Neural cell (in vitro differentiated cells): Measurements from ENCODE around the gene MBTD1.

Source experiments
- EP300 ChIP-seq: fragments of 450-650 bp; conservative IDR thresholded peaks from 2 replicates; pipeline ENCODE4 v1.6.1; 2014; ENCODE audit warnings: antibody characterized with exemption, mild to moderate bottlenecking, moderate library complexity; ENCODE audit not compliant: poor library complexity, severe bottlenecking
- EZH2 ChIP-seq: fragments of 200-600, 300-800 bp; shearing (Covaris generic), sonication (generic); IDR thresholded peaks from 2 replicates; pipeline ENCODE4 v1.6.1; 2014; ENCODE audit warnings: antibody characterized with exemption, low read length, borderline replicate concordance, mild to moderate bottlenecking; ENCODE audit not compliant: insufficient read depth, poor library complexity, severe bottlenecking
- POLR2AphosphoS5 ChIP-seq: IDR thresholded peaks from 2 replicates; pipeline ENCODE4 v1.6.1; 2012
- RAD21 ChIP-seq: fragments of 450-650 bp; conservative IDR thresholded peaks from 2 replicates; pipeline ENCODE4 v1.6.1; 2014; ENCODE audit warnings: antibody characterized with exemption, mild to moderate bottlenecking, moderate library complexity
- SMC3 ChIP-seq: fragments of 450-650 bp; conservative IDR thresholded peaks from 2 replicates; pipeline ENCODE4 v1.6.1; 2014; ENCODE audit warnings: antibody characterized with exemption, mild to moderate bottlenecking, moderate library complexity; ENCODE audit not compliant: poor library complexity
- TF ChIP-seq, protein P1 (sequence below): IDR thresholded peaks from 2 replicates; pipeline ENCODE4 v1.6.1; 2012; ENCODE audit warnings: borderline replicate concordance
- TF ChIP-seq, protein P2 (sequence below): fragments of 450-650 bp; IDR thresholded peaks from 2 replicates; pipeline ENCODE4 v1.5.1; 2014; ENCODE audit warnings: antibody characterized with exemption, mild to moderate bottlenecking, moderate library complexity; ENCODE audit not compliant: poor library complexity, severe bottlenecking

DNA sequence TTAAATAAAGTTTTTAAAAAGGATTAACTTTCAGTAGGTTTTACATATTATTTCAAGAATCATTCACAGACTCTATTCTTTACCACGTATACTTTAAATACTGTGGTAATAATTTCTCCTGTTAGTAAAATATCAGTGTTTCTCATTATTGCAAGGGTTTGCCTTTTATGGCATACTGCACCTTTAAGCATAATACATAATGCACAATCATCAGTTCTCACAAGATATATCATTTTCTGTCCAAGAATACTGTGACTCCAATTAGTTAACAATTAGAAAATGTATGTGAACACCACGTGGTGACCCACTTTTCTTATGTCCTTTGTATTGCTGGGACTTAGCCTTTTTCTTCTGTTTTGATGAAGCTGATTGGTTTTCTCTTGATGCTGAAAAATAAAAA lies 68.0 kb downstream of the MBTD1 start:
- TF ChIP-seq, protein P1, sequence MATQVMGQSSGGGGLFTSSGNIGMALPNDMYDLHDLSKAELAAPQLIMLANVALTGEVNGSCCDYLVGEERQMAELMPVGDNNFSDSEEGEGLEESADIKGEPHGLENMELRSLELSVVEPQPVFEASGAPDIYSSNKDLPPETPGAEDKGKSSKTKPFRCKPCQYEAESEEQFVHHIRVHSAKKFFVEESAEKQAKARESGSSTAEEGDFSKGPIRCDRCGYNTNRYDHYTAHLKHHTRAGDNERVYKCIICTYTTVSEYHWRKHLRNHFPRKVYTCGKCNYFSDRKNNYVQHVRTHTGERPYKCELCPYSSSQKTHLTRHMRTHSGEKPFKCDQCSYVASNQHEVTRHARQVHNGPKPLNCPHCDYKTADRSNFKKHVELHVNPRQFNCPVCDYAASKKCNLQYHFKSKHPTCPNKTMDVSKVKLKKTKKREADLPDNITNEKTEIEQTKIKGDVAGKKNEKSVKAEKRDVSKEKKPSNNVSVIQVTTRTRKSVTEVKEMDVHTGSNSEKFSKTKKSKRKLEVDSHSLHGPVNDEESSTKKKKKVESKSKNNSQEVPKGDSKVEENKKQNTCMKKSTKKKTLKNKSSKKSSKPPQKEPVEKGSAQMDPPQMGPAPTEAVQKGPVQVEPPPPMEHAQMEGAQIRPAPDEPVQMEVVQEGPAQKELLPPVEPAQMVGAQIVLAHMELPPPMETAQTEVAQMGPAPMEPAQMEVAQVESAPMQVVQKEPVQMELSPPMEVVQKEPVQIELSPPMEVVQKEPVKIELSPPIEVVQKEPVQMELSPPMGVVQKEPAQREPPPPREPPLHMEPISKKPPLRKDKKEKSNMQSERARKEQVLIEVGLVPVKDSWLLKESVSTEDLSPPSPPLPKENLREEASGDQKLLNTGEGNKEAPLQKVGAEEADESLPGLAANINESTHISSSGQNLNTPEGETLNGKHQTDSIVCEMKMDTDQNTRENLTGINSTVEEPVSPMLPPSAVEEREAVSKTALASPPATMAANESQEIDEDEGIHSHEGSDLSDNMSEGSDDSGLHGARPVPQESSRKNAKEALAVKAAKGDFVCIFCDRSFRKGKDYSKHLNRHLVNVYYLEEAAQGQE: no peak
- no peak for TF ChIP-seq SMC3
- TF ChIP-seq POLR2AphosphoS5: no peak
- TF ChIP-seq, protein P2, sequence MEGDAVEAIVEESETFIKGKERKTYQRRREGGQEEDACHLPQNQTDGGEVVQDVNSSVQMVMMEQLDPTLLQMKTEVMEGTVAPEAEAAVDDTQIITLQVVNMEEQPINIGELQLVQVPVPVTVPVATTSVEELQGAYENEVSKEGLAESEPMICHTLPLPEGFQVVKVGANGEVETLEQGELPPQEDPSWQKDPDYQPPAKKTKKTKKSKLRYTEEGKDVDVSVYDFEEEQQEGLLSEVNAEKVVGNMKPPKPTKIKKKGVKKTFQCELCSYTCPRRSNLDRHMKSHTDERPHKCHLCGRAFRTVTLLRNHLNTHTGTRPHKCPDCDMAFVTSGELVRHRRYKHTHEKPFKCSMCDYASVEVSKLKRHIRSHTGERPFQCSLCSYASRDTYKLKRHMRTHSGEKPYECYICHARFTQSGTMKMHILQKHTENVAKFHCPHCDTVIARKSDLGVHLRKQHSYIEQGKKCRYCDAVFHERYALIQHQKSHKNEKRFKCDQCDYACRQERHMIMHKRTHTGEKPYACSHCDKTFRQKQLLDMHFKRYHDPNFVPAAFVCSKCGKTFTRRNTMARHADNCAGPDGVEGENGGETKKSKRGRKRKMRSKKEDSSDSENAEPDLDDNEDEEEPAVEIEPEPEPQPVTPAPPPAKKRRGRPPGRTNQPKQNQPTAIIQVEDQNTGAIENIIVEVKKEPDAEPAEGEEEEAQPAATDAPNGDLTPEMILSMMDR: no peak
- no peak for TF ChIP-seq RAD21
- no peak for TF ChIP-seq EZH2
- no peak for TF ChIP-seq EP300
